GM23338 (cell line): ENCODE measurements around the gene FAM76B.

Experiments
- CTCF ChIP-seq, 2 experiments: fragments of 200-600 bp in 1 of 2; sonication (generic) in 1 of 2; conservative IDR thresholded peaks; 2 replicates each; pipeline versions ENCODE4 v1.5.1 to v1.6.1; 2016 to 2017; ENCODE audit warnings: antibody characterized with exemption in 2 of 2, low read depth in 2 of 2, mild to moderate bottlenecking in 2 of 2, moderate library complexity in 1 of 2
- EZH2phosphoT487 ChIP-seq: fragments of 200-600 bp; sonication (generic); IDR thresholded peaks from one replicate; pipeline ENCODE4 v1.8.1; 2018; ENCODE audit warnings: antibody characterized with exemption; ENCODE audit not compliant: unreplicated experiment
- JUNB ChIP-seq: IDR thresholded peaks from one replicate; pipeline ENCODE4 v1.6.1; 2016; ENCODE audit warnings: antibody characterized with exemption; ENCODE audit not compliant: unreplicated experiment
- POLR2AphosphoS5 ChIP-seq: IDR thresholded peaks from 2 replicates; pipeline ENCODE4 v1.6.1; 2016; ENCODE audit warnings: antibody characterized with exemption, low read depth

DNA sequence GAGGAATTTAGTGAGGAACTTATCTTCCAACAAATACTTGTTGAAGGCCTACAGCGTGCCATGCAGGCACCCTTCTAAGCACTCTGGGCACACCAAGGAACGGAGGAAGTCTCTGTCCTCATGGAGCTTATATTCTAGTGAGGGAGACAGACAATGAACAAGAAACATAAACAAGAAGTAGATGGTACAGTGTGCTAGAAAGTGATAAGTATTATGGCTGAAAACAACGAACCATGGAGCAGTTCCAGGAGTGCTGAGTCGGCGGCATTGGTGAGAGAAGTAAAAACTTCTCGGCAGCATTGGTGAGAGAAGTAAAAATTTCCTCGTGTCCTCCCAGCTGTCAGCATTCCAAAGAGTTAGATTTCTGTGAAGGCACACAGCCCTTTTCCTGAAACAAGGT lies 53.2 kb downstream of the FAM76B start:
- TF ChIP-seq CTCF (conservative IDR thresholded peaks at IDR 0.05; ENCODE audit: low read depth in 2 of 2) (no peak), EZH2phosphoT487 (no peak), POLR2AphosphoS5 (no peak), JUNB (no peak)
